Mammary microvascular endothelial cell (primary cell): ENCODE data around the gene SOS2. TPM values are rescaled to one million over a fixed set of nuclear protein-coding genes. Genes with fewer than 3 reads are reported as not detected.

Experiments
- total RNA-seq: library from RNA; depleted of rRNA; stranded (reverse); fragments of >200 nt; gene quantifications from 2 replicates; pipeline ENCODE4 v1.2.3, GENCODE V29; 2015

SOS2 gene
- 14.4 and 17.1 TPM in 2 replicates for total RNA-seq

GRCh38 chr14:50231475-50232275, at the start of gene SOS2:
Gene SOS2, minus strand, starts transcription at chr14:50231578. Its CDS starts 295 bp downstream, at chr14:50231283.

GRCh38 chr14:50116181-50116956, 115.0 kb downstream of the SOS2 start, which contains the start of gene VCPKMT:
Gene VCPKMT, minus strand, starts transcription at chr14:50116572. Its CDS starts 20 bp downstream, at chr14:50116552.

Other genes with a start within 250 kb of the SOS2 start
- 3.4 and 5.2 TPM in 2 replicates for gene VCPKMT, start 115.0 kb downstream of the SOS2 start, total RNA-seq
- gene L2HGDH, start 80.7 kb upstream of the SOS2 start, total RNA-seq = 5.2 and 5.4 TPM in 2 replicates
- gene DMAC2L, start 80.7 kb upstream of the SOS2 start, total RNA-seq = 8.9 and 23.8 TPM in 2 replicates
- gene CDKL1, start 165.3 kb upstream of the SOS2 start, total RNA-seq = 9.6 and 10.4 TPM in 2 replicates